ENCODE data around the gene OSGEP.
A peak's percentile ranks its signal among the peaks of the same experiment; 100 is the strongest.

OSGEP gene

GRCh38 chr14:20428802-20429201, 25.8 kb downstream of the OSGEP start:
- no peak for DNase-seq

GRCh38 chr14:20428010-20428365, 26.6 kb downstream of the OSGEP start:
- no peak for DNase-seq

- no peak for DNase-seq
These were observed 27.2 kb downstream of the OSGEP start for GRCh38 chr14:20427231-20428009.

GRCh38 chr14:20424851-20425250, 29.8 kb downstream of the OSGEP start:
- DNase-seq, result no peak

- no peak for DNase-seq
These were observed 31.7 kb downstream of the OSGEP start for GRCh38 chr14:20422886-20423285.

GRCh38 chr14:20421267-20421666, 33.3 kb downstream of the OSGEP start:
- DNase-seq, result no peak

- DNase-seq, result no peak
These were observed 35.2 kb downstream of the OSGEP start for GRCh38 chr14:20419419-20419818.

GRCh38 chr14:20418501-20418909, 36.1 kb downstream of the OSGEP start:
- DNase-seq, result no peak

GRCh38 chr14:20417250-20418186, 37.1 kb downstream of the OSGEP start:
- DNase-seq, result no peak

GRCh38 chr14:20416223-20416622, 38.4 kb downstream of the OSGEP start:
- DNase-seq, result no peak

GRCh38 chr14:20415782-20416206, 38.8 kb downstream of the OSGEP start:
- DNase-seq, result peak in 1 of 2 experiments; percentile 13

GRCh38 chr14:20413744-20414082, 40.9 kb downstream of the OSGEP start:
- no peak for DNase-seq

- DNase-seq, result peak; percentile 58 to 73
These were observed 41.5 kb downstream of the OSGEP start, which contains the start of gene TEP1 for GRCh38 chr14:20412876-20413743. Gene TEP1, minus strand, starts transcription at chr14:20413501. Its CDS starts 5,062 bp downstream, at chr14:20408439.

- DNase-seq, result no peak
These were observed 42.2 kb downstream of the OSGEP start for GRCh38 chr14:20412411-20412810.

GRCh38 chr14:20409226-20409625, 45.4 kb downstream of the OSGEP start:
- DNase-seq, result no peak

- no peak for DNase-seq
These were observed 51.1 kb downstream of the OSGEP start for GRCh38 chr14:20403521-20403920.

GRCh38 chr14:20400965-20401593, 53.5 kb downstream of the OSGEP start:
- peak in 1 of 2 experiments; percentile 3 for DNase-seq

- no peak for DNase-seq
These were observed 54.0 kb downstream of the OSGEP start for GRCh38 chr14:20400589-20400964.

- no peak for DNase-seq
These were observed 57.1 kb downstream of the OSGEP start for GRCh38 chr14:20397511-20397910.
